B cell (primary cell): ENCODE measurements around the gene CALML5. TPM values are rescaled to one million over a fixed set of nuclear protein-coding genes. Genes with fewer than 3 reads are reported as not detected.

Experiments
- ATAC-seq: fragments of 200-7000 bp; cut with Tn5 transposase; one replicate; pipeline ENCODE4 v1.10.0; 2021; ENCODE audit warnings: low read depth, mild to moderate bottlenecking, moderate number of reproducible peaks, moderate library complexity
- CTCF ChIA-PET: fragments of 350-600 bp; sonication (Branson Sonifier 250); formaldehyde crosslinking; loops from one replicate; lab custom pipeline; 2021; ENCODE audit warnings: antibody characterized with exemption, inconsistent platforms; lab: Charles Lee
- POLR2A ChIA-PET: fragments of 350-600 bp; sonication (Branson Sonifier 250); formaldehyde crosslinking; loops from one replicate; lab custom pipeline; 2021; ENCODE audit warnings: antibody characterized with exemption; lab: Charles Lee
- DNase-seq: peaks from one replicate; pipeline ENCODE4 v3.0.0; 2013
- H2AFZ ChIP-seq: 2 replicates; pipeline ENCODE4 v1.6.1; 2012; ENCODE audit warnings: mild to moderate bottlenecking, low read depth, low read length; ENCODE audit not compliant: insufficient read depth, poor library complexity, severe bottlenecking
- H3K27ac ChIP-seq, 2 donors: 1 replicate in 1 of 2; 2 replicates in 1 of 2; pipeline ENCODE4 v1.5.1; 2012 to 2013; ENCODE audit warnings: low read length in 2 of 2, mild to moderate bottlenecking in 2 of 2, moderate library complexity in 1 of 2
- H3K27me3 ChIP-seq, 4 experiments: fragments of 200-600 bp in 1 of 4; sonication (generic) in 1 of 4; replicated peaks in 1 of 4; 1 replicate in 2 of 4; 2 replicates in 2 of 4; pipeline versions ENCODE4 v1.6.1 to v1.7.0; 2013 to 2016; ENCODE audit warnings: low read length in 3 of 4, mild to moderate bottlenecking in 2 of 4, mixed read lengths in 1 of 4, moderate library complexity in 1 of 4; ENCODE audit not compliant: insufficient read depth in 4 of 4, control insufficient read depth in 3 of 4; ENCODE audit errors: control extremely low read depth in 1 of 4
- H3K36me3 ChIP-seq, 2 experiments: replicated peaks in 1 of 2; 1 replicate in 1 of 2; 2 replicates in 1 of 2; pipeline versions ENCODE4 v1.6.1 to v1.7.1; 2013; ENCODE audit warnings: low read length in 1 of 2; ENCODE audit not compliant: insufficient read depth in 2 of 2, control insufficient read depth in 1 of 2; ENCODE audit errors: control extremely low read depth in 1 of 2, extremely low read depth in 1 of 2
- H3K4me1 ChIP-seq, 2 donors: fragments of 200-600 bp in 1 of 2; sonication (generic) in 1 of 2; 1 replicate in 1 of 2; 2 replicates in 1 of 2; pipeline versions ENCODE4 v1.5.1 to v1.6.1; 2013 to 2017; ENCODE audit warnings: low read length in 2 of 2; ENCODE audit not compliant: control insufficient read depth in 2 of 2, insufficient read depth in 2 of 2
- H3K4me2 ChIP-seq: replicated peaks from 2 replicates; pipeline ENCODE3; 2012; ENCODE audit warnings: mild to moderate bottlenecking, low read depth, low read length; ENCODE audit not compliant: poor library complexity, severe bottlenecking
- H3K4me3 ChIP-seq, 5 experiments: fragments of 200-600 bp in 1 of 5; sonication (generic) in 1 of 5; 1 replicate in 3 of 5; 2 replicates in 2 of 5; pipeline versions ENCODE4 v1.5.1 to v1.7.0; 2011 to 2016; ENCODE audit warnings: low read length in 4 of 5, mild to moderate bottlenecking in 4 of 5, low read depth in 2 of 5, control low read depth in 1 of 5, moderate library complexity in 1 of 5; ENCODE audit not compliant: insufficient read depth in 1 of 5; ENCODE audit errors: control extremely low read depth in 1 of 5, extremely low read depth in 1 of 5
- H3K79me2 ChIP-seq: fragments of 200-600 bp; sonication (generic); one replicate; pipeline ENCODE4 v1.6.0; 2016; ENCODE audit warnings: low read length; ENCODE audit not compliant: control insufficient read depth, insufficient read depth
- H3K9ac ChIP-seq: fragments of 200-600 bp; sonication (generic); 2 replicates; pipeline ENCODE4 v1.6.1; 2017; ENCODE audit warnings: mild to moderate bottlenecking, low read length, moderate library complexity
- H3K9me3 ChIP-seq, 3 donors: one replicate each; pipeline versions ENCODE4 v1.6.1 to v1.7.1; 2013; ENCODE audit warnings: low read length in 2 of 3; ENCODE audit not compliant: control insufficient read depth in 2 of 3, insufficient read depth in 1 of 3; ENCODE audit errors: control extremely low read depth in 1 of 3
- H4K20me1 ChIP-seq: 2 replicates; pipeline ENCODE4 v1.6.0; 2012; ENCODE audit warnings: mild to moderate bottlenecking, low read length; ENCODE audit not compliant: insufficient read depth, control insufficient read depth, poor library complexity, severe bottlenecking
- H3K27ac Mint-ChIP-seq: one replicate; pipeline ENCODE4 v1.8.0; 2021; ENCODE audit warnings: mixed read lengths
- H3K27me3 Mint-ChIP-seq: one replicate; pipeline ENCODE4 v1.8.0; 2021; ENCODE audit warnings: mixed read lengths
- H3K4me1 Mint-ChIP-seq: one replicate; pipeline ENCODE4 v1.8.0; 2021; ENCODE audit warnings: mixed read lengths
- H3K4me3 Mint-ChIP-seq: one replicate; pipeline ENCODE4 v1.8.0; 2021; ENCODE audit warnings: mixed read lengths
- H3K9me3 Mint-ChIP-seq: one replicate; pipeline ENCODE4 v1.8.0; 2022; ENCODE audit warnings: mixed read lengths; ENCODE audit not compliant: insufficient read depth
- CTCF ChIP-seq: fragments of 200-600 bp; IDR thresholded peaks from one replicate; pipeline ENCODE4 v1.8.0; 2022; ENCODE audit warnings: antibody characterized with exemption, mild to moderate bottlenecking
- EZH2 ChIP-seq: IDR thresholded peaks from 2 replicates; pipeline ENCODE4 v1.6.1; 2012; ENCODE audit warnings: borderline replicate concordance, low read depth, mild to moderate bottlenecking, moderate library complexity, low read length; ENCODE audit not compliant: insufficient read depth, poor library complexity, severe bottlenecking
- WGBS: methylation state at CpG from one replicate; pipeline ENCODE4 v1.1.5; 2013; ENCODE audit warnings: missing lambda C conversion rate; ENCODE audit not compliant: insufficient coverage; 5-methylcytosine and 5-hydroxymethylcytosine counted together
- intact Hi-C: fragments of 100-400 bp; cut with micrococcal nuclease; formaldehyde crosslinking; loops from one replicate; pipeline ENCODE4 v1.10.0; 2022
- polyA plus RNA-seq: library from polyadenylated mRNA; depleted of rRNA; stranded (reverse); fragments of >200 nt; gene quantifications from 2 replicates; pipeline ENCODE4 v1.2.3, GENCODE V29; 2012
- total RNA-seq, 2 donors: library from RNA; stranded (reverse); fragments of 120-200 nt in 1 of 2; gene quantifications; 1 replicate in 1 of 2; 2 replicates in 1 of 2; pipeline versions ENCODE4 v1.2.3 to v1.2.4, GENCODE V29; 2013 to 2022

Gene CALML5
- total and polyA plus RNA-seq, 2 donors (not counting 1 experiment from before 2014, with no cell fraction given) = not detected

- Mint-ChIP-seq H3K27me3 (peaks cover 14% of the 10 kb centered on the region), H3K9me3 (no peaks in the 10 kb centered on the region), H3K27ac (no peak overlapping the region), H3K4me3 (no peak overlapping the region), H3K4me1 (no peaks in the 10 kb centered on the region)
- Histone ChIP-seq H3K4me3 (no peak overlapping the region), H3K9me3 (no peaks in the 10 kb centered on the region), H4K20me1 (no peaks in the 10 kb centered on the region), H3K27ac (no peak overlapping the region), H3K27me3 (peaks cover 0 to 4% (median 0%) of the 10 kb centered on the region in 4 experiments), H3K9ac (no peak overlapping the region), H2AFZ (no peak overlapping the region), H3K4me1 (no peaks in the 10 kb centered on the region), H3K79me2 (no peaks in the 10 kb centered on the region), H3K4me2 (no peak overlapping the region), H3K36me3 (no peaks in the 10 kb centered on the region)
- TF ChIP-seq EZH2 (no peak), CTCF (no peak)
- CTCF ChIA-PET = interaction anchor here (1.0 kb wide), 1 partner anchor 117 kb away, joined by 4 read pairs; no protein-coding TSS in a partner anchor
- 70% methylated on average over 2 of the region's 2 CpGs for WGBS
- ATAC-seq (no peak), DNase-seq (no peak)
- intact Hi-C loops = no loop called here
- POLR2A ChIA-PET = no interaction called here
These were observed 6.9 kb upstream of the CALML5 start for GRCh38 chr10:5506246-5506645.

GRCh38 chr10:5504146-5505072, 5.0 kb upstream of the CALML5 start:
- H3K4me2 ChIP-seq = no peak overlapping the region
- Mint-ChIP-seq H3K27me3 (peaks cover 14% of the 10 kb centered on the region), H3K4me1 (no peaks in the 10 kb centered on the region), H3K9me3 (no peaks in the 10 kb centered on the region), H3K27ac (no peak overlapping the region), H3K4me3 (no peak overlapping the region)
- TF ChIP-seq EZH2 (no peak), CTCF (no peak)
- H2AFZ ChIP-seq = no peak overlapping the region
- H3K9me3 ChIP-seq = no peaks in the 10 kb centered on the region
- H3K27me3 ChIP-seq = peaks cover 0 to 4% (median 1%) of the 10 kb centered on the region in 4 experiments
- no peak for ATAC-seq
- H4K20me1 ChIP-seq = no peaks in the 10 kb centered on the region
- intact Hi-C loops = no loop called here
- CTCF ChIA-PET = no interaction called here
- no peaks in the 10 kb centered on the region for H3K79me2 ChIP-seq
- no peak overlapping the region for H3K4me3 ChIP-seq
- WGBS = 78% methylated on average over 10 of the region's 18 CpGs
- no peak overlapping the region for H3K9ac ChIP-seq
- DNase-seq = no peak
- POLR2A ChIA-PET = no interaction called here
- H3K36me3 ChIP-seq = no peaks in the 10 kb centered on the region
- H3K4me1 ChIP-seq = no peaks in the 10 kb centered on the region
- H3K27ac ChIP-seq = no peak overlapping the region
